ENCODE results near the gene PARP8.
"Not testable (repeated sequence)": the region's sequence is repeated elsewhere in the genome, so short reads cannot be mapped to it uniquely, and the experiment has no call there.

Gene PARP8

DNA sequence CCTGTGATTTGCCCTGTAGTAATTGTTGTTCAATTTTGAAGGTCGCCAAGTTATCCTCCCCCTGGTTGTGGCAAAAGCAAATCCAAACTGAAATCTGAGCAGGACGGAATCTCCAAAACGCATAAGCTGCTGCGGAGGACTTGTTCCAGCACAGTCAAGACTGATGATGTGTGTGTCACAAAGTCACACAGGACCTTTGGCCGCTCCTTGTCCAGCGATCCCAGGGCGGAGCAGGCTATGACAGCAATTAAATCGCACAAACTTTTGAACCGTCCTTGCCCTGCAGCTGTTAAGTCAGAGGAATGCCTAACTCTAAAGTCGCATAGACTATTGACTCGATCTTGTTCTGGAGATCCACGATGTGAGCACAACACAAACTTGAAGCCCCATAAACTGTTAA, 128.4 kb downstream of the PARP8 start:
- no peak for DNase-seq

DNA sequence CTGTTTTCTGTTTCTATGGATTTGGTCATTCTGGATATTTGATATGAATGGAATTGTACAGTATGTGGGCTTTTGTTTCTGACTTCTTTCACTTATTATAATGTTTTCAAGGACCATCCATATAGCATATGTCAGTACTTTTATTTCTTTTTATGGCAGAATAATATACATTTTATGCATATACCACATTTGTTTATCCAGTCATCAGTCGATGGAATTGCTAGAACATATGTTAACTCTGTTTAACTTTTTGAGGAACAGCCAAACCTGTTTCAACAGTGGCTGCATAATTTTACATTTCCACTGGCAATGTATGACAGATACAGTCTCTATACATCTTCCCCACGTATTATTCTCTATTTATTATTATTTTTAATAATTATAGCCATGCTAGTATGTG, 131.6 kb downstream of the PARP8 start:
- DNase-seq = no peak

DNA sequence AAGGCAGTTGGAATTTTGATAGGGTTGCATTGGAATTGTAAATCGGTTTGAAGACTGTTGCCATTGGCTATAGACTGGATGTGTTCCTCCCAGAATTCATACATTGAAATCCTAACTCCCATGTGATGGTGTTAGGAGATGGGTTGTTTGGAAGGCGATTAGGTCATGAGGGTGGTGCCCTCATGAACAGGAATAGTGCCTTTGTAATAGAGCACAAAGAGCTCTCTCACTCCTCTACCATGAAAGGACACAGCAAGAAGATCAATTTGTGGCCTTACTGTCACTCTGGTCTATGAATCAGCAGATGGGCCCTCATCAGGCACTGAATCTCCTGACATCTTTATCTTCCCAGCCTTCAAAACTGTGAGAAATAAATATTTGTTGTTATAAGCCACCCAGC, 133.2 kb downstream of the PARP8 start:
- DNase-seq = no peak

- no peak for DNase-seq
Measured at GRCh38 chr5:50800410-50800809, 134.0 kb downstream of the PARP8 start.

DNA sequence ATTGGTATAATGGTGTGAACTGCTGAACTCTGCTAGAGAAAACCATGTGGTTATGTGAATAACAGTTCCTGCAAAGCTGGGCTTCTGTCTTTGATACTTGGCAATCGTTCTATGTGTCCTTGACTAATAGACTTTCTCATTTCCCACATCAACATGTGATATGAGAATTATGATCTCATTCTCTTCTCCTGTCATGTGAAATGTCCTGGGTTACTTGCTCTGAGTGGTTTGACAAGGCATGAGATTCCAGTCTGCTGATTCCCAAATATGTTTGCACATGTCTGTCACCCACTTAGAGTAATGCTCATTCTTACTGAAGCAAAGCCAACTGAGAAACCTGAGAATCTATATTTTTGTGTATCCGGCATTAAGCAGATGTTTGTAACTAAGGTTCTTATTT, 141.2 kb downstream of the PARP8 start:
- DNase-seq = peak; percentile 2

- DNase-seq = no peak
Measured at GRCh38 chr5:50808406-50808805, 142.0 kb downstream of the PARP8 start.

- DNase-seq = not testable (repeated sequence)
Measured at GRCh38 chr5:50811746-50812145, 145.3 kb downstream of the PARP8 start.

DNA sequence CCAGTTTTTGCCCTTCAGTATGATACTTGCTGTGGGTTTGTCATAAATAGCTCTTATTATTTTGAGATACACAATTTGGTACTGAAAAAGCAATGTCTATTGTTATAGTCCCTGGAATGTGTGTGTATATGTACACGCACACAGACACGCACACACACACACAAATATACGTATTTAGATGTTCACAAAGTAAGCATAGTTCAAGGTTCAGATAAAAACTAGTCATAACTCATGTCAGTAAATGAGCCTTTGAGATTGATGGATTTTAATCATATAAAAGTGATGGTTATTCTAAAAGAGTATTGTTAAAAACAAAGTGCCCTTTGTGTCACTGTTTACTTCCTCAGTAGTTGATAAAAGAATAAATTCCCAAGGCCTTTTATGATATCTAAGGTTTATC, 147.3 kb downstream of the PARP8 start:
- no peak for DNase-seq

DNA sequence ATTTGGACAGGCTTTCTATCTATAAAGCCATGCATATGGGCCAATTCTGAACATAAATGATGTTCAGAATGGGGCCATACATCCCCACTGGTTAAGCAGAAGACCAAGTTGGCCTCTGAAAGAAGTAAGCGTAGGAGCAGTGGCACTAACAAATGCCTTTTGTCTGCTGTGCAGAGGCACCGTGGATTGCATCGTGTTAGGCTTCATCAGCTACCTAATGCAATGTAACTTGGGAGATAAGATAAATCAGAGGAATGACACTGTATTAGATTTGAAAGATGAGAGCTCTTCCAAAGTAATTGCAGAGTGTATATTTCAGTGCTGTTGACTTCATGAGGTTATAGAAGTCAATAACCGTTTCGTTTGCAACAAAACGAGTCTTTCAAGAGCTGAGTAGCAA, 148.1 kb downstream of the PARP8 start:
- DNase-seq = no peak

GRCh38 chr5:50822046-50822445, 155.6 kb downstream of the PARP8 start:
- no peak for DNase-seq

- no peak for DNase-seq
Measured at GRCh38 chr5:50822761-50823160, 156.3 kb downstream of the PARP8 start.

- no peak for DNase-seq
Measured at GRCh38 chr5:50823568-50823967, 157.1 kb downstream of the PARP8 start.

DNA sequence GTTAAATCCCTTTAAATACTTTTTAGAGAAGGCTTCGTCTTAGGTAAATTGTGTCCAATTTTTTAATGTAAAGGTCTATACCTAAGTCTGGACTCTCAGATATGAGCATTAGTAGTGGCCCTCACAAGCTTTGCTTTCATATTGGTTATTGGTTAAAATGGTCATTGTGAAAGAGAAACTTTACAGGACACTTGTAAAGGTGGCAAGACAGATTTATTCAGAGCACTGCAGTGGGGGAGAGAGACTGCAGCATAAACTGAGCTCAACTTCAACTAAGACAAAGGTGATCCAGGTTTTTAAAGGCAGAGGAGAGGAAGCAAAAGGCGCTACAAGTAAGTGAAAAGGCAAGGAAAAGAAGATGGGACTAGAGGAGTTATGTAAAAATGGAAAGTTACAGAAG, 157.7 kb downstream of the PARP8 start:
- no peak for DNase-seq

DNA sequence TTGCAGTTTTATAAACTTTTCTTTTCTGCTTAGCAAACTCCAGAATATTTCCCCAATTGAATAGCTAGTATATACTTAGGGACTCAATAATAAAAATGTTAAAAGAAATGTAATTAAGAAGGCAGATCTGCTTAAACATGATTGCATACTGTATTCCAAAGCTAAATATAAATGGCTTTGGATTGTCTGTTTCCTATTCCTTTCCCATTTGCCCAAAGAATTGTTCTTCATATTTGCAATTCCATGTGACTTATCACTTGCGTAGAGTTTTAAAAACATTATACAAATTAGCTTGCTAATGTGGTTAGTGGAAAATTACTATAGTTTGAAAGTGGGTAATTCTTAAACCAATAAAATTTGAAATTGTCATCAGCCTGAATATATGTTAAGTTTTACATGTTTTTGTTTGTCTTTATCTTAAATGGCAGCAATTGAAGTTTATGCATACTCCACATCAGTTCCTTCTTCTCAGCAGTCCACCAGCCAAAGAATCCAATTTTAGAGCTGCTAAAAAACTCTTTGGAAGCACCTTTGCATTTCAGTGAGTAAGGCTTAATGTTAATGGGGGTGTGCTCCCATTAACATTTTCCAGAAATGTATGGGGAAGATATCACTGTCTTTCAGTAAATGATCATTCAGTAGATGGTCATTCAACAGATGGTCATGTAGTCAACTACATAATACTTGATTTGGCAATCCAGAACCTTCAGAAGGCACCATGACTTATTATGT, 161.2 kb downstream of the PARP8 start:
- DNase-seq = no peak

- DNase-seq = no peak
Measured at GRCh38 chr5:50829023-50829422, 162.6 kb downstream of the PARP8 start.

GRCh38 chr5:50832657-50833284, 166.3 kb downstream of the PARP8 start:
- no peak for DNase-seq

- no peak for DNase-seq
Measured at GRCh38 chr5:50836356-50836755, 169.9 kb downstream of the PARP8 start.

GRCh38 chr5:50839472-50839871, 173.0 kb downstream of the PARP8 start:
- no peak for DNase-seq

DNA sequence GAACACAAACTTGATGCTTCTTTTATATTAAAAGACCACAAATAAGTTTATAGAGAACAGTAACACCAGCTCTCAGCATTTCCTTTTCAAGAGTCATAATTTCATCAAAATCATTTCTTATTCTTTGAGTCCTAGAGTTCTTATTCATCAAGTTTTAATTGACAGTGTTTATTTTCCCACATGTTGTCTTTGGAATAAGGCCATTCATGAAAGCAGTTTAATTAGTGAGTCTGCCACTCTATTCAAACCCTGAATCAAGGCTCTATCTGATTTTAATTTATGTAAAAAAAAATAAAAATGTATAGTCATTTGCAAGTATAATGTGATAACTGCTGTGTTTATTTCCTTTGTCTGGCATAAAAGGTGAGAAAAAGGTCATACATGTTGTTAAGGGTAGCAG, 176.7 kb downstream of the PARP8 start:
- no peak for DNase-seq

DNA sequence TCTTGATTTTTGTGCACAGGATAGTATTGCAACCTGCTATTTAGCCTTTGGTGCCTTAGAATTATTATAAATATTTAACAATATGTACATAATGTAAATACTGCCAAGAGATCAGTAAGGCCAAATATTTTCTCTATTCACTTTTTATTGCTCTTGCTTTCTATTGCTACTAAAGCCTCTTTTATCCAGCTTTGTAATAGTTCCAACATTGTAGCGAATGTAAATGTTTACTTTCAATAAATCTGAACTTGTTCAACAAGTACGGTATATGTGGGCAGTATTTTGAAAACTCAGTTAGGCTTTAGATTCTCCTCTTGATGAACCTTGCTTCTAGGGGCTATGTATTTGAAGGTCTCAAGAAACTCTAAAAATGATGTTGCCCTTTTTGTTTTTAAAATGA, 179.8 kb downstream of the PARP8 start:
- no peak for DNase-seq

- DNase-seq = no peak
Measured at GRCh38 chr5:50849554-50849953, 183.1 kb downstream of the PARP8 start.

DNA sequence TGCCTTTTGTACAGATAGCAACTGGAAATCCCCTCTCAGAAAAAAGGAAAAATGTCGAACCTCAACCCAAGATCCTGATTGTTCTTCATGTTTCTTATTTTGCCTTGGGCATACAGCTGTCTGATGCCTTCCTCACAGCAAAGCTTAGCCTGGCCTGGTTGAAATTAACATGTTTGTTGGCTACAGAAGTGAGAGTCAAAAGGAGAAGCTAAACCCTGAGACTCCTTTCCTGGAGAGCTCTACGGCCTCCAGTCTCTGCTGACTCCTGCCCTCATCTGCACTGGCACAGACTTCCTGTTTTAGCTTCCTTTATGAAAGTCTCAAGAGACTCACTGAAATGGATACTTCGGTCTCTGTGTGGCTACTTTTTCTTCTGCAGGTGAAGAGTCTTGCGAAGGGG, 186.7 kb downstream of the PARP8 start:
- DNase-seq = no peak

DNA sequence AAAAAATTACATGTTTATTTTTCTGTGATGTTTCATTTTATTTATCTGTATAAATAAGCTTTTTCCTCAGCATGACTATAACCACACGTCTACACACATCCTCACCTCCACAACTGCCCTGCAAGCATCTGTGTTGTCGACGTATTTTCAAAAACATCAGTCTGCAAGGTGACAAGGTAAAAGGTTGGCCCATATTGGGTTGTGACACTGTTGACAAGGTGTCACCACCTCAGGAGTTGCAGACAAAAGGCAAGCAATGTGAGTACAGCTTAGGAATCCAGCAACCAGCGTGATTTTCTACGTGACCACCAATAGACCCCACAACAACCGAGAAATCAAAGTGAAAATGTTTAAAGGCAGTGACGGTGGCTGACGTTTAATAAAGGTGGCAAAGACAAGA, 187.6 kb downstream of the PARP8 start:
- no peak for DNase-seq

- DNase-seq = no peak
Measured at GRCh38 chr5:50855001-50855400, 188.6 kb downstream of the PARP8 start.

Measured in HCEC 1CT (cell line).